BLaER1 (cell line): ENCODE measurements around the gene SCYGR6.
"Not testable (repeated sequence)": the region's sequence is repeated elsewhere in the genome, so short reads cannot be mapped to it uniquely, and the experiment has no call there.

ENCODE experiments used
- H3K27ac ChIP-seq: shearing (Covaris generic); formaldehyde crosslinking; 2 replicates; pipeline ENCODE4 v1.8.1; 2022
- H3K27me3 ChIP-seq: shearing (Covaris generic); formaldehyde crosslinking; 2 replicates; pipeline ENCODE4 v1.8.1; 2022
- H3K36me3 ChIP-seq: shearing (Covaris generic); formaldehyde crosslinking; 2 replicates; pipeline ENCODE4 v1.8.1; 2022
- H3K4me1 ChIP-seq: shearing (Covaris generic); formaldehyde crosslinking; 2 replicates; pipeline ENCODE4 v1.8.1; 2022
- H3K4me2 ChIP-seq: shearing (Covaris generic); formaldehyde crosslinking; 2 replicates; pipeline ENCODE4 v1.8.1; 2022
- H3K4me3 ChIP-seq: shearing (Covaris generic); formaldehyde crosslinking; 2 replicates; pipeline ENCODE4 v1.8.1; 2022
- H3K9ac ChIP-seq: shearing (Covaris generic); formaldehyde crosslinking; 2 replicates; pipeline ENCODE4 v1.8.1; 2022
- H3K9me3 ChIP-seq: shearing (Covaris generic); formaldehyde crosslinking; 2 replicates; pipeline ENCODE4 v1.8.1; 2022
- H4K20me1 ChIP-seq: shearing (Covaris generic); formaldehyde crosslinking; 2 replicates; pipeline ENCODE4 v1.8.1; 2022
- Cebpa-rat ChIP-seq: shearing (Covaris generic); IDR thresholded peaks from 2 replicates; pipeline ENCODE4 v1.8.1; 2022

SCYGR6 gene

GRCh38 chr2:227724394-227725039 lies at the start of gene SCYGR6:
Gene SCYGR6, minus strand, starts transcription at chr2:227724757. Its CDS starts 0 bp downstream, at chr2:227724757.
- no peak within 1 kb of the TSS for H3K9ac ChIP-seq
- H3K27me3 ChIP-seq: no peaks in the 10 kb centered on the region
- H3K36me3 ChIP-seq: no peaks in the 10 kb centered on the region
- no peak within 1 kb of the TSS for H3K4me3 ChIP-seq
- H3K27ac ChIP-seq: no peak within 1 kb of the TSS
- no peak within 1 kb of the TSS for H3K4me2 ChIP-seq
- no peaks in the 10 kb centered on the region for H3K9me3 ChIP-seq
- no peaks in the 10 kb centered on the region for H3K4me1 ChIP-seq
- H4K20me1 ChIP-seq: no peaks in the 10 kb centered on the region
- no peak for TF ChIP-seq Cebpa-rat

- H3K4me1 ChIP-seq: no peaks in the 10 kb centered on the region
- H3K4me2 ChIP-seq: no peak overlapping the region
- no peaks in the 10 kb centered on the region for H4K20me1 ChIP-seq
- no peaks in the 10 kb centered on the region for H3K9me3 ChIP-seq
- no peaks in the 10 kb centered on the region for H3K27me3 ChIP-seq
- H3K36me3 ChIP-seq: no peaks in the 10 kb centered on the region
- TF ChIP-seq Cebpa-rat: no peak
- H3K4me3 ChIP-seq: no peak overlapping the region
- H3K27ac ChIP-seq: no peak overlapping the region
- H3K9ac ChIP-seq: no peak overlapping the region
Observed at GRCh38 chr2:227774011-227774624, 49.6 kb upstream of the SCYGR6 start.

GRCh38 chr2:227772932-227773331 lies 48.4 kb upstream of the SCYGR6 start:
- Histone ChIP-seq H3K27ac (no peak overlapping the region), H3K9ac (no peak overlapping the region), H3K36me3 (no peaks in the 10 kb centered on the region), H3K9me3 (no peaks in the 10 kb centered on the region), H4K20me1 (no peaks in the 10 kb centered on the region), H3K27me3 (no peaks in the 10 kb centered on the region), H3K4me1 (no peaks in the 10 kb centered on the region), H3K4me2 (no peak overlapping the region), H3K4me3 (no peak overlapping the region)
- no peak for TF ChIP-seq Cebpa-rat

GRCh38 chr2:227772197-227772661 lies 47.7 kb upstream of the SCYGR6 start:
- no peaks in the 10 kb centered on the region for H4K20me1 ChIP-seq
- no peak overlapping the region for H3K4me3 ChIP-seq
- no peaks in the 10 kb centered on the region for H3K36me3 ChIP-seq
- no peak overlapping the region for H3K4me2 ChIP-seq
- H3K4me1 ChIP-seq: no peaks in the 10 kb centered on the region
- no peak for TF ChIP-seq Cebpa-rat
- no peaks in the 10 kb centered on the region for H3K9me3 ChIP-seq
- H3K27me3 ChIP-seq: no peaks in the 10 kb centered on the region
- H3K27ac ChIP-seq: no peak overlapping the region
- H3K9ac ChIP-seq: no peak overlapping the region

- H3K27me3 ChIP-seq: no peaks in the 10 kb centered on the region
- no peaks in the 10 kb centered on the region for H4K20me1 ChIP-seq
- no peak overlapping the region for H3K27ac ChIP-seq
- H3K9ac ChIP-seq: no peak overlapping the region
- no peaks in the 10 kb centered on the region for H3K4me1 ChIP-seq
- no peak overlapping the region for H3K4me2 ChIP-seq
- TF ChIP-seq Cebpa-rat: no peak
- H3K36me3 ChIP-seq: no peaks in the 10 kb centered on the region
- H3K4me3 ChIP-seq: no peak overlapping the region
- H3K9me3 ChIP-seq: no peaks in the 10 kb centered on the region
Observed at GRCh38 chr2:227767830-227768229, 43.3 kb upstream of the SCYGR6 start.

- Histone ChIP-seq H4K20me1 (no peaks in the 10 kb centered on the region), H3K9ac (no peak overlapping the region), H3K27me3 (no peaks in the 10 kb centered on the region), H3K36me3 (no peaks in the 10 kb centered on the region), H3K9me3 (no peaks in the 10 kb centered on the region), H3K4me3 (no peak overlapping the region), H3K4me1 (no peaks in the 10 kb centered on the region), H3K27ac (no peak overlapping the region), H3K4me2 (no peak overlapping the region)
- TF ChIP-seq Cebpa-rat: no peak
Observed at GRCh38 chr2:227766373-227766883, 41.9 kb upstream of the SCYGR6 start.

- Histone ChIP-seq H4K20me1 (no peaks in the 10 kb centered on the region), H3K4me3 (no peak overlapping the region), H3K9me3 (no peaks in the 10 kb centered on the region), H3K36me3 (no peaks in the 10 kb centered on the region), H3K4me1 (no peaks in the 10 kb centered on the region), H3K9ac (no peak overlapping the region), H3K27me3 (no peaks in the 10 kb centered on the region), H3K27ac (no peak overlapping the region), H3K4me2 (no peak overlapping the region)
- TF ChIP-seq Cebpa-rat: no peak
Observed at GRCh38 chr2:227765788-227766372, 41.3 kb upstream of the SCYGR6 start.

GRCh38 chr2:227761740-227762476 lies 37.4 kb upstream of the SCYGR6 start:
- Histone ChIP-seq H3K9me3 (no peaks in the 10 kb centered on the region), H3K27me3 (no peaks in the 10 kb centered on the region), H3K4me1 (no peaks in the 10 kb centered on the region), H3K4me3 (no peak overlapping the region), H3K36me3 (no peaks in the 10 kb centered on the region), H3K27ac (no peak overlapping the region), H3K4me2 (no peak overlapping the region), H4K20me1 (no peaks in the 10 kb centered on the region), H3K9ac (no peak overlapping the region)
- TF ChIP-seq Cebpa-rat: no peak

GRCh38 chr2:227759411-227760118 lies 35.0 kb upstream of the SCYGR6 start:
- Histone ChIP-seq H3K36me3 (no peaks in the 10 kb centered on the region), H3K4me1 (no peaks in the 10 kb centered on the region), H3K9me3 (no peaks in the 10 kb centered on the region), H3K27me3 (no peaks in the 10 kb centered on the region), H4K20me1 (no peaks in the 10 kb centered on the region), H3K9ac (no peak overlapping the region), H3K27ac (no peak overlapping the region), H3K4me2 (no peak overlapping the region), H3K4me3 (no peak overlapping the region)
- no peak for TF ChIP-seq Cebpa-rat

- not testable (repeated sequence) for H3K36me3 ChIP-seq, H4K20me1 ChIP-seq, H3K9me3 ChIP-seq, H3K4me3 ChIP-seq, H3K9ac ChIP-seq, H3K4me1 ChIP-seq, H3K4me2 ChIP-seq, H3K27ac ChIP-seq, H3K27me3 ChIP-seq
Observed at GRCh38 chr2:227756261-227756660, 31.7 kb upstream of the SCYGR6 start.
